Lower leg skin (tissue), 3 donors: Measurements from ENCODE around the gene SHROOM1.

Source experiments
- POLR2A ChIP-seq, 2 donors: fragments of 450-650 bp; IDR thresholded peaks; one replicate each; pipeline ENCODE4 v1.6.1; 2016 to 2017; ENCODE audit warnings: antibody characterized with exemption in 2 of 2, mild to moderate bottlenecking in 1 of 2, moderate library complexity in 1 of 2
- TF ChIP-seq, protein P1 (sequence below), 3 donors: fragments of 450-650 bp; IDR thresholded peaks; one replicate each; pipeline ENCODE4 v1.5.1; 2016; ENCODE audit warnings: antibody characterized with exemption in 3 of 3, mild to moderate bottlenecking in 3 of 3, moderate library complexity in 2 of 3

GRCh38 chr5:132873119-132873929, 42.9 kb upstream of the SHROOM1 start, which contains the start of gene LEAP2:
- TF ChIP-seq, protein P1, sequence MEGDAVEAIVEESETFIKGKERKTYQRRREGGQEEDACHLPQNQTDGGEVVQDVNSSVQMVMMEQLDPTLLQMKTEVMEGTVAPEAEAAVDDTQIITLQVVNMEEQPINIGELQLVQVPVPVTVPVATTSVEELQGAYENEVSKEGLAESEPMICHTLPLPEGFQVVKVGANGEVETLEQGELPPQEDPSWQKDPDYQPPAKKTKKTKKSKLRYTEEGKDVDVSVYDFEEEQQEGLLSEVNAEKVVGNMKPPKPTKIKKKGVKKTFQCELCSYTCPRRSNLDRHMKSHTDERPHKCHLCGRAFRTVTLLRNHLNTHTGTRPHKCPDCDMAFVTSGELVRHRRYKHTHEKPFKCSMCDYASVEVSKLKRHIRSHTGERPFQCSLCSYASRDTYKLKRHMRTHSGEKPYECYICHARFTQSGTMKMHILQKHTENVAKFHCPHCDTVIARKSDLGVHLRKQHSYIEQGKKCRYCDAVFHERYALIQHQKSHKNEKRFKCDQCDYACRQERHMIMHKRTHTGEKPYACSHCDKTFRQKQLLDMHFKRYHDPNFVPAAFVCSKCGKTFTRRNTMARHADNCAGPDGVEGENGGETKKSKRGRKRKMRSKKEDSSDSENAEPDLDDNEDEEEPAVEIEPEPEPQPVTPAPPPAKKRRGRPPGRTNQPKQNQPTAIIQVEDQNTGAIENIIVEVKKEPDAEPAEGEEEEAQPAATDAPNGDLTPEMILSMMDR (IDR thresholded peaks at IDR 0.05): no peak
- no peak for TF ChIP-seq POLR2A (IDR thresholded peaks at IDR 0.05)
